Lung (tissue), 12 donors: ENCODE measurements around the gene MSH2. TPM values are rescaled to one million over a fixed set of nuclear protein-coding genes. Genes with fewer than 3 reads are reported as not detected.

Experiments used
- ATAC-seq: fragments of 200-7000 bp; cut with Tn5 transposase; one replicate; pipeline ENCODE4 v1.9.1; 2020; ENCODE audit warnings: moderate number of reproducible peaks; ENCODE audit not compliant: insufficient read depth, low FRiP score
- DNase-seq, 3 donors: peaks; one replicate each; pipeline ENCODE4 v3.0.0-alpha.2; 2013 to 2017
- H3K27ac ChIP-seq, 2 donors: one replicate each; pipeline ENCODE4 v1.5.1; 2013; ENCODE audit warnings: mild to moderate bottlenecking in 2 of 2, moderate library complexity in 2 of 2, control low read depth in 1 of 2, inconsistent platforms in 1 of 2, low read depth in 1 of 2, low read length in 1 of 2
- H3K27me3 ChIP-seq, 3 donors: one replicate each; pipeline ENCODE4 v1.5.1; 2013; ENCODE audit warnings: low read length in 2 of 3; ENCODE audit not compliant: control insufficient read depth in 3 of 3, insufficient read depth in 3 of 3
- H3K36me3 ChIP-seq, 4 donors: one replicate each; pipeline ENCODE4 v1.5.1; 2013; ENCODE audit warnings: low read length in 4 of 4, mild to moderate bottlenecking in 1 of 4, moderate library complexity in 1 of 4; ENCODE audit not compliant: control insufficient read depth in 4 of 4, insufficient read depth in 4 of 4
- H3K4me1 ChIP-seq, 5 donors: one replicate each; pipeline ENCODE4 v1.5.1; 2013; ENCODE audit warnings: low read length in 5 of 5, mild to moderate bottlenecking in 2 of 5, moderate library complexity in 1 of 5; ENCODE audit not compliant: control insufficient read depth in 5 of 5, insufficient read depth in 5 of 5
- H3K4me3 ChIP-seq: one replicate; pipeline ENCODE4 v1.5.1; 2013; ENCODE audit warnings: mild to moderate bottlenecking, control low read depth, moderate library complexity
- H3K9ac ChIP-seq, 2 donors: one replicate each; pipeline ENCODE4 v1.5.1; 2013; ENCODE audit warnings: low read length in 2 of 2, control low read depth in 1 of 2; ENCODE audit not compliant: insufficient read depth in 1 of 2
- H3K9me3 ChIP-seq, 4 donors: one replicate each; pipeline ENCODE4 v1.5.1; 2013; ENCODE audit warnings: low read length in 3 of 4, mild to moderate bottlenecking in 1 of 4, moderate library complexity in 1 of 4; ENCODE audit not compliant: control insufficient read depth in 4 of 4, insufficient read depth in 3 of 4
- CTCF ChIP-seq: IDR thresholded peaks from 2 replicates; pipeline ENCODE4 v1.5.1; 2012; ENCODE audit warnings: mild to moderate bottlenecking; ENCODE audit errors: control extremely low read depth, extremely low read depth
- WGBS, 2 donors: extraction: QIAGEN DNeasy Blood & Tissue Kit; methylation state at CpG; one replicate each; pipeline ENCODE4 v1.1.7; 2013; 5-methylcytosine and 5-hydroxymethylcytosine counted together
- polyA plus RNA-seq, 2 donors: library from polyadenylated mRNA; stranded (reverse); fragments of 200-250 nt; gene quantifications; one replicate each; pipeline ENCODE4 v1.2.1, GENCODE V29; 2013
- total RNA-seq, 2 donors: library from RNA; depleted of rRNA in 1 of 2; stranded (reverse); fragments of >200 nt in 1 of 2; gene quantifications; one replicate each; pipeline ENCODE4 v1.2.1, GENCODE V29; 2014 to 2021
- donor health status: control.
- donor health status: control.
- donor health status: Bipolar disorder and iron deficiency.
- donor health status: healthy.
- donor health status: DM: yes; HTN: yes; CAD: no.

The MSH2 gene
- total and polyA plus RNA-seq, 4 donors: 6.4 to 44.9 (median 10.5) TPM

- peaks cover 0 to 16% (median 4%) of the 10 kb centered on the region in 5 donors for H3K4me1 ChIP-seq
- H3K27ac ChIP-seq: no peak overlapping the region
- H3K4me3 ChIP-seq: no peak overlapping the region
- 82 to 84% methylated on average over 12 of the region's 12 CpGs for WGBS, 2 donors
- H3K9me3 ChIP-seq: no peaks in the 10 kb centered on the region
- H3K36me3 ChIP-seq: no peaks in the 10 kb centered on the region
- no peak for ATAC-seq
- TF ChIP-seq CTCF: no peak
- peaks cover 4 to 13% (median 8%) of the 10 kb centered on the region in 3 donors for H3K27me3 ChIP-seq
- H3K9ac ChIP-seq: no peak overlapping the region
- no peak for DNase-seq
Observed at GRCh38 chr2:47518497-47519146, 115.7 kb downstream of the MSH2 start.

GRCh38 chr2:47519147-47519537 lies 116.2 kb downstream of the MSH2 start:
- Histone ChIP-seq H3K4me1 (peaks cover 0 to 16% (median 4%) of the 10 kb centered on the region in 5 donors), H3K9ac (no peak overlapping the region), H3K27ac (no peak overlapping the region), H3K9me3 (no peaks in the 10 kb centered on the region), H3K4me3 (no peak overlapping the region), H3K36me3 (no peaks in the 10 kb centered on the region), H3K27me3 (peaks cover 4 to 13% (median 8%) of the 10 kb centered on the region in 3 donors)
- no peak for ATAC-seq
- 95 to 98% methylated on average over 9 of the region's 9 CpGs for WGBS, 2 donors
- TF ChIP-seq CTCF: no peak
- no peak for DNase-seq

- H3K27me3 ChIP-seq: peaks cover 4 to 13% (median 8%) of the 10 kb centered on the region in 3 donors
- no peak for ATAC-seq
- no peaks in the 10 kb centered on the region for H3K36me3 ChIP-seq
- peaks cover 0 to 16% (median 4%) of the 10 kb centered on the region in 5 donors for H3K4me1 ChIP-seq
- no peak for TF ChIP-seq CTCF
- H3K9me3 ChIP-seq: no peaks in the 10 kb centered on the region
- H3K9ac ChIP-seq: no peak overlapping the region
- no peak for DNase-seq
- no peak overlapping the region for H3K4me3 ChIP-seq
- H3K27ac ChIP-seq: no peak overlapping the region
- WGBS, 2 donors: 73 to 84% methylated on average over 9 of the region's 9 CpGs
Observed at GRCh38 chr2:47519604-47520301, 116.8 kb downstream of the MSH2 start.
